HG03025 (cell line): ENCODE results near the gene AKIRIN2.

Source experiments
- ATAC-seq: cut with Tn5 transposase; IDR thresholded peaks from one replicate; pipeline ENCODE4 v1.9.1; 2021; ENCODE audit warnings: mild to moderate bottlenecking, moderate library complexity; ENCODE audit not compliant: unreplicated experiment, low FRiP score

Gene AKIRIN2

GRCh38 chr6:87701676-87702588 lies at the start of gene AKIRIN2:
Gene AKIRIN2 (minus strand): TSS chr6:87702233. CDS start chr6:87701684, 549 bp downstream.
- peak; percentile 68 for ATAC-seq

- ATAC-seq, result no peak
These were observed 45.6 kb upstream of the AKIRIN2 start for GRCh38 chr6:87747646-87748045.

- no peak for ATAC-seq
These were observed 44.1 kb upstream of the AKIRIN2 start for GRCh38 chr6:87745966-87746721.

- no peak for ATAC-seq
These were observed 41.4 kb upstream of the AKIRIN2 start for GRCh38 chr6:87743454-87743853.

- no peak for ATAC-seq
These were observed 40.1 kb upstream of the AKIRIN2 start for GRCh38 chr6:87742106-87742505.

- no peak for ATAC-seq
These were observed 39.1 kb upstream of the AKIRIN2 start for GRCh38 chr6:87741001-87741650.

- no peak for ATAC-seq
These were observed 36.7 kb upstream of the AKIRIN2 start for GRCh38 chr6:87738744-87739143.

- ATAC-seq, result peak; percentile 58
These were observed 36.0 kb upstream of the AKIRIN2 start for GRCh38 chr6:87738000-87738399.

- ATAC-seq, result no peak
These were observed 34.9 kb upstream of the AKIRIN2 start for GRCh38 chr6:87736809-87737540.

GRCh38 chr6:87731818-87732661 lies 30.0 kb upstream of the AKIRIN2 start:
- peak; percentile 75 for ATAC-seq

GRCh38 chr6:87731080-87731479 lies 29.0 kb upstream of the AKIRIN2 start:
- no peak for ATAC-seq

GRCh38 chr6:87729965-87730719 lies 28.1 kb upstream of the AKIRIN2 start:
- ATAC-seq, result no peak

- ATAC-seq, result no peak
These were observed 26.7 kb upstream of the AKIRIN2 start for GRCh38 chr6:87728706-87729105.

GRCh38 chr6:87724983-87725811 lies 23.2 kb upstream of the AKIRIN2 start:
- ATAC-seq, result peak; percentile 88

GRCh38 chr6:87723170-87724078 lies 21.4 kb upstream of the AKIRIN2 start:
- no peak for ATAC-seq

- no peak for ATAC-seq
These were observed 20.6 kb upstream of the AKIRIN2 start for GRCh38 chr6:87722540-87723169.
